Omental fat pad (tissue), 4 donors: ENCODE results near the gene HNF1B. TPM values are rescaled to one million over a fixed set of nuclear protein-coding genes. Genes with fewer than 3 reads are reported as not detected.

ENCODE experiments used
- ATAC-seq: fragments of 150-250 bp; one replicate; pipeline ENCODE4 v1.9.1; 2016; ENCODE audit warnings: mild to moderate bottlenecking, moderate library complexity; ENCODE audit not compliant: low FRiP score
- DNase-seq: peaks from one replicate; pipeline ENCODE4 v3.0.0-alpha.2; 2019; ENCODE audit warnings: low spot score
- total RNA-seq, 4 donors: library from RNA; depleted of rRNA; stranded (reverse); fragments of >200 nt; gene quantifications; one replicate each; pipeline ENCODE4 v1.1.0, GENCODE V29; 2016
- TF ChIP-seq, protein P1 (sequence below), 3 donors: fragments of 450-650 bp; IDR thresholded peaks; one replicate each; pipeline ENCODE4 v1.5.1; 2016 to 2017; ENCODE audit warnings: antibody characterized with exemption in 3 of 3, mild to moderate bottlenecking in 3 of 3, moderate library complexity in 2 of 3

Gene HNF1B
- total RNA-seq, 4 donors from 2014 or later = not detected

DNA sequence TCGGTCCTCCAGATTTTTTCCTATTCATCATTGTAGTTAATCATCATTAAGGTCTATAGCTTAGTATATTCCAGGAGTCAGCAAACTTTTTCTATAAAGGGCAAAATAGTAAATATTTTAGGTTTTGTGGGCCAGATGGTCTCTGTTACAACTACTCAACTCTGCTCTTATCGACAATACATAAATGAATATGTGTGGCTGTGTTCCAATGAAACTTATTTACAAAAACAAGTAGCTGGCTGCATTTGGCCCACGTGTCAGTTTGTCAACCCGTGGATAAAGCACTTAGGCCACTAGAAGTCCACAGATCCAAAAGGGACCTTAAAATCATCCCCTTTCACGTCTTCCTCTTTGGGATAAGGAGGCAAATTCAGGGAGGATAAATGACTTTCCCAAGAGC, 5.4 kb upstream of the HNF1B start:
- ATAC-seq = no peak
- no peak for DNase-seq
- TF ChIP-seq, protein P1, sequence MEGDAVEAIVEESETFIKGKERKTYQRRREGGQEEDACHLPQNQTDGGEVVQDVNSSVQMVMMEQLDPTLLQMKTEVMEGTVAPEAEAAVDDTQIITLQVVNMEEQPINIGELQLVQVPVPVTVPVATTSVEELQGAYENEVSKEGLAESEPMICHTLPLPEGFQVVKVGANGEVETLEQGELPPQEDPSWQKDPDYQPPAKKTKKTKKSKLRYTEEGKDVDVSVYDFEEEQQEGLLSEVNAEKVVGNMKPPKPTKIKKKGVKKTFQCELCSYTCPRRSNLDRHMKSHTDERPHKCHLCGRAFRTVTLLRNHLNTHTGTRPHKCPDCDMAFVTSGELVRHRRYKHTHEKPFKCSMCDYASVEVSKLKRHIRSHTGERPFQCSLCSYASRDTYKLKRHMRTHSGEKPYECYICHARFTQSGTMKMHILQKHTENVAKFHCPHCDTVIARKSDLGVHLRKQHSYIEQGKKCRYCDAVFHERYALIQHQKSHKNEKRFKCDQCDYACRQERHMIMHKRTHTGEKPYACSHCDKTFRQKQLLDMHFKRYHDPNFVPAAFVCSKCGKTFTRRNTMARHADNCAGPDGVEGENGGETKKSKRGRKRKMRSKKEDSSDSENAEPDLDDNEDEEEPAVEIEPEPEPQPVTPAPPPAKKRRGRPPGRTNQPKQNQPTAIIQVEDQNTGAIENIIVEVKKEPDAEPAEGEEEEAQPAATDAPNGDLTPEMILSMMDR (IDR thresholded peaks at IDR 0.05) = no peak

DNA sequence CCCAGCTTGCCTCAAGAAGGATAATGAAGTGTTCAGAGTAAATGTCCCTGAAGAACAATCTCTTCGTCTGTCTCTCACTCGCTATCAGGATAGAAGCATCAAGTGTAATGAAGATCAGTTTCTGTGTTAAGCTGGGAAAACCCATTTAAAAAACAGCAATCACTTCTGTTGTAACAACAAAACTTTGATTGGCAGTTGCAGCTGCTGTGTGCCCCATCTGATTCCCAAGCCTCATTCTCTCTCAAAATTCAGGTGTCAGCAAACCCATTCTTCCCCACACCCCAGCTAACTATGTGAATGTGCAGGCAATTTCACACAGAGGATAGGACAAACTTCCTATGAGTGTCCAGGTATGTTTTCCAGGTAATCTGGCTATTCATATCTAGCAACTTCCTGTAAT, 2.4 kb upstream of the HNF1B start:
- DNase-seq (no peak), ATAC-seq (no peak)
- TF ChIP-seq, protein P1 (IDR thresholded peaks at IDR 0.05) = no peak

DNA sequence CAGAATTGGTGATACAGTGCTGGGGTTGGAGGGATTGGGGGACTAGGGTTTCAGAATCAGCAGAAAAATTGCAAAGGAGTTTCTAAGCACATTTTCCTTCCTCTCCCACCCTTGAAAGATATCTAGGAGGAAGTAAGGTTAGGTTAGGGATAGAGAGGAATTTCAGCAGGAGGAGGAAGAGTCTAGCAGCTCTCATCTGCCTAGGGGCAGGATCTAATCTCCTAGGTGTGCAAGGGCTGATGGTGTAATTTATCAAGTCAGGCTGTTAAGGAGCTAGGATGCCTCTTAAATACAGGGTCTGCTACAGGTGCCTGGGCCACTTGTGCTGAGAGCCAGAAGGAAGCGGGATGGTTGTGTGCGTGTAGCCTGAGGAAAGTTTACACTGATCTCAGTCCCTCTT, 1.8 kb upstream of the HNF1B start:
- no peak for DNase-seq
- TF ChIP-seq, protein P1 (IDR thresholded peaks at IDR 0.05) = no peak
- no peak for ATAC-seq

DNA sequence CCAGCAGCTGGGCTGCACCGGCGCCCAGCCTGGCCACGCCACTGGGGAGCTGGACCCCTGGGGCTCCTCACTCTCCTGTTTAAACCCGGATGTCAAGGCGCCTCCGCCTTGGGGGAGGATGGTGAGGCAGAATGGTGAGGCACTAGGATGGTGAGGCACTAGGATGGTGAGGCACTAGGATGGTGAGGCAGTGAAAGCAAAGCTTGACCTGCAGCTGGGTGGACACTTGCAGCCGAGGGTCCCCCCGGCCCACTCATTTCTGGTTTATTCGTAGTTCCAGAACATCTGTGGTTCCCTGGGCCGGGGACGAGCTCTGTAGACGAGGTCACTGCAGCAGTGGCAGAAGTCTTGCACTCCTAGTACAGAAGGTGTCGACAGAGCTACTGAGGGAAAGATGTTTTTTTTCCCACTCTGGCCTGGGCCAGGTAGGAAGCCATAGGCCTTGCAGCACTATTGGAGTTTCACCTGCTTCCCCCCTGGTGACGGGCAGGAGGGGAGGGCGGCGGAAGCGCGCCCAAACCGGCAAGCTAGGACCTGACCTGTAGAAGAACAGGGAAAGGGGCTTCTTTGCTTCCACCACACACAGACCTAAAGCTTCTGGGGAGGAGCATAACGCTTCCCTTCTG, 1.1 kb upstream of the HNF1B start:
- TF ChIP-seq, protein P1 (IDR thresholded peaks at IDR 0.05) = no peak
- ATAC-seq (no peak), DNase-seq (no peak)

- ATAC-seq (no peak), DNase-seq (no peak)
- TF ChIP-seq, protein P1 (IDR thresholded peaks at IDR 0.05) = no peak
These were observed 279 bp downstream of the HNF1B start for GRCh38 chr17:37744633-37744927.

DNA sequence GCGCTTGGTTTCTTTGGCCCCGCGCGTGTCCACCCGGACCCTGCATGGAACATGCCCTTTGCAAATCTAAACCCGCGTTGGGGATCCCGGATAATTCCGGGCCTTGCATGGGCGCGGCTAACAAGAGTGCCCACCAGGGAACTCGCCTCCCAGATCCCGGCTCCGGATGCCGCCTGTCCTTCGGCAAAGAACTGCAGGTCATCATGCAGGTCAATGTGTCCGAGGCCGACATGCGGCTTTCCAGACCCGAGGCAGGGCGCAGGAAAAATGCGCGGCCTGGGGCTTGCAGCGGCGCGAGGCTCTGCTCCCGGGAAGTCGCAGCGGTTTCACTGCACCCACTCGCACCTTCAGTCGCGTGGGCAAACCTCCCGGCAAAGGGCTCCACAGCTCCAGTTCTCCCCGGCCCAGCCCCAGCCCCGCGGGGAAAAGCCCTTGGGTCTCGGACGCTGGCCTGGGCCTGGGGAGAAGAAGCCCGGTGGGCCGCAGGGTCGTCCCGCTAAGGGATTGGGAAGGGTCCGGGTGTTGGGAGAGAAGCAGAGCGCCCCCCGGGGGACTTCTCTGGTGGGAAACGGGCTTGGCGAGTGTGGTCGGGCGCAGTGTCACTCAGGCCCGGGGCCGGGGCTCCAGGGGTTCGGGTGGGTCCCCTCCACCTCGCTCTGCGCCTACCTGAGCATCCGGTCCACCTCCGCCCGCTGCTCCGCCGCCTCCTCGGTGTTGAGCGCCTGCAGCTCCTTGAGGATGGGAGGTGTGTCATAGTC, 805 bp downstream of the HNF1B start:
- ATAC-seq (no peak), DNase-seq (no peak)
- TF ChIP-seq, protein P1 (IDR thresholded peaks at IDR 0.05) = no peak

- TF ChIP-seq, protein P1 (IDR thresholded peaks at IDR 0.05) = no peak
- ATAC-seq (no peak), DNase-seq (no peak)
These were observed 1.3 kb downstream of the HNF1B start for GRCh38 chr17:37743612-37743874.
